ENCODE measurements around the gene INPP5F.
"Not testable (repeated sequence)": the region's sequence is repeated elsewhere in the genome, so short reads cannot be mapped to it uniquely, and the experiment has no call there.

INPP5F gene

DNA sequence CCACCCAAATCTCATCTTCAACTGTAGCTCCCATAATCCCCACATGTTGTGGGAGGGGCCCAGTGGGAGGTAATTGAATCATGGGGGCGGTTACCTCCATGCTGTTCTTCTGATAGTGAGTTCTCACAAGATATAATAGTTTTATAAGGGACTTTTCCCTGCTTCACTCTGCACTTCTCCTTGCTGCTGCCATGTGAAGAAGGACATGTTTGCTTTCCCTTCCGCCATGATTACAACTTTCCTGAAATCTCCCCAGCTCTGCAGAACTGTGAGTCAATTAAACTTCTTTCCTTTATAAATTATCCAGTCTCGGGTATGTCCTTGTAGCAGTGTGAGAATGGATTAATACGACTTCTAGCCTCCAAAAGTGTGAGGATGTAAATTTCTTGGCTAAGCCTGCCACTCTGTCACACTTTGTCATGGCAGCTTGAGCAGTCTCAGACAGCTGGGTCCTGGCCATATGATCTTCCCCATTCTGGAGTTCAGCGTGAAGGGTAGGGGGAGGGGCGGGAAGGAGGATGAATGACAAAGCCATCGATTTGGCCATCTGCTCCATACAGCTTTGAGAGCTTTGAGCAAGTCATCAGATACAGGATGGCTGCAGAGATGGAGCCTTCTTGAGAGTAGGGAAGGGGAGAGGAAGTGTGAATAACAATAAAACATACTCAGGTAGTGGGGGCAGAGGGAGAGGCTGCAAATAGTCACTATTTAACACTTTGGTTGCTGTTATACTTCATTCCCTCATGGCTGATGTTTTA is 19.1 kb upstream of the INPP5F start:
- DNase-seq: no peak

DNA sequence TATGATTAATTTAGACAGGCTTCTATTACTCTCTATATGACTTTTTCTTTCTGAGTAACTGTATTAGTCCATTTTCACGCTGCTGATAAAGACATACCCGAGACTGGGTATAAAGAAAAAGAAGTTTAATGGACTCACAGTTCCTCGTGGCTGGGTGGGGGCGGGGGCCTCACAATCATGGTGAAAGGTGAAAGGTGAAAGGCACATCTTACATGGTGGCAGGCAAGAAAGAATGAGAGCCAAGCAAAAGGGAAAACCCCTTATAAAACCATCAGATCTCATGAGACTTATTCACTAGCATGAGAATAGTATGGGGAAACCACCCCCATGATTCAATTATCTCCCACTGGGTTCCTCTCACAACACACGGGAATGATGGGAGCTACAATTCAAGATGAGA is 18.5 kb upstream of the INPP5F start:
- DNase-seq: not testable (repeated sequence)

DNA sequence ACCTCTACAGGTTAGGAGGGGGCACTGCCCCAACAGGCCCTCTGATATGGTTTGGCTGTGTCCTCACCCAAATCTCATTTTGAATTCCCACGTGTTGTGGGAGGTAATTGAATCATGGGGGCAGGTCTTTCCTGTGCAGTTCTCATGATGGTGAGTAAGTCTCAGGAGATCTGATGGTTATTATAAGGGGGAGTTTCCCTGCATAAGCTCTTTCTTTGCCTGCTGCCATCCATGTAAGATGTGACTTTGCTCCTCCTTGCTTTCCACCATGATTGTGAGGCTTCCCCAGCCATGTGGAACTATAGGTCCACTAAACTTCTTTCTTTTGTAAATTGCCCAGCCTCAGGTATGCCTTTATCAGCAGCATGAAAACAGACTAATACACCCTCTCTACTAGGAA is 14.9 kb upstream of the INPP5F start:
- DNase-seq: not testable (repeated sequence)

DNA sequence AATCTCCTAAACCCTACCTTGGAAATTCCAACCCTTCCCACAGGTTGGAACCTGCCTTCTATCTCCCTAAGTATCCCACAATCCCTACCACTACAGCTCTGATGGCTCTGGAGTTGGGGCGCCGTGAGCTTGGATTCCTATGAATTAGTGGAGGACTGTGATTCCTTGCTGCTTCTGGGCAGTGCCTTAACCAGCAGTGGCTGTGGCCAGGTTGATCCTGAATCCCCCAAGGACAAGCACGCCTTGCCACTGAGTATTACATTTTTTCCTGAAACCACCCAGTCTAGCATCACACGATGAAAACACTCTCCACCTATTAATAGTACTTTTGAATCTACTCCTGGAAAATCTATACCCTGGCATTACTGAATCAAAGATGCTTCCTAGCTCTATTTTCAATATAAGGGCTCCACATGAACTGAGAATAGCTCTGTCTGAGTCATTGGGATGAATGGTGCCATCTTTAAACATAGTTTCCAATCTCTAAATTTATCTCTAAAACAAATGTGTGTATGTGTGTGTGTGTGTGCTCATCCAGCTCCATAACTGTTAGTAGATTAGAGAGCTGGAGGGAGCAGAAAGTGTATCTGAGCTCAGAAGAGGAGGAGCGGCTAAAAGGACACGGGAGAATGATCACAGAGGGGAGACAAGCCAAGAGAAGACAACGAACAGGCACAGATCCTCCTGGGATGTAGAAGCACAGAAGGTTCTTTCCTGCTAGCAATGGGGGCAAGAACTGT is 11.9 kb upstream of the INPP5F start:
- no peak for DNase-seq

DNA sequence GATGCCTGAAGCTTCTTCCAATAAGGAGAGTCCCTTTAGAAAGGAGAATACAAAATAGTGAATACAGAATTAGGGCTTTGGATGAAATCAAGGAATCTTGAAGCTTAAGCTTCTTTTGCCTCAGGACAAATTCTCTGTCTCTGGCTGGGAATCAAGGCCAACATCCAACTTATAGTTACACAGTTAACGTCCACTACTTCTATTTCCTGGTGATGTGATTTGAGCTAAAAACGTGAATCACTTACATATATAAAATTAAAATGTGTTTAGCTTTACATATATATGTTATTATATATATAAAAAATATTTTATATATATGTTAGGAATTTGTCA is 11.4 kb upstream of the INPP5F start:
- no peak for DNase-seq

DNA sequence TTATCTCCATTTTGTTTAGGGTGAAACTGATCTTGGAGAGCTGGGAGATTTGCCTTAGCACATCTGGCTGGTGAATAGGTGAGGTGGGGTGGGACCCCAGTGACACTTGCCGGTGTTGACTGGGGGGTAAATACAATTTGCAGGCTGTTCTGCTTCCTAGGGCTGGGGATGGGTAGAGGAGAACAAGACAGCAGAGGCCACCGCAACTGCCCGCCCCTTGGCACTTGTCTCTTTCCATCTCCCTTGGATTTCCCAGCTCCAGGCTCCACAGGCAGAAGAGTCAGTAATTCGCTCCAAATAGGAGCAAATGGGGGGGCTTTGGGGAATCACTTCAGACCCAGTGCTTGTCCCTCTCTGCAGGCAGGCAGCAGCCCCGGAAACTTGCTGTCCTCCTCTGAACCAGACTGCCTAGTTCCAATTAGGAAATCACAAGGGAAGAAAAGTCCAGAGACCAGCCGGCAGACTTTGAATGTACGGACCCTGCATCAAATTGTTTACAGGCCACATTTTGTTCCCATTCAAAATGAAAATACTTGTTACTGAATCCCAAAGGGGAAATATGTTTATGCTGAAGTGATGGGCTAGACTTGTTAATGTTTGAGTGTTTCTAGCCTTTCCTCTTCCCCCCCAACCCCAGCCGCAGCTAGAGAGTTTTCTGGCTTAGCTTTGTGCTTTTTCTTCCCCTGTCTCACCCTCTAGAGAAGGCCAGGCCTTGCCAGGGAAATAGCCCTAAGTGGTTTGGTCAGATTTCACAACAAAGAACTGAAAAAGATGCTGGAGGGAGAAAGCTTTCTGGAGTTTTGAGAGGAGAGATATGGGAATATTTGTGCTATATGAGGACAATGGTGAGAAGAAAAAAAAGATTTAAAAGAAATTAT is 10.0 kb upstream of the INPP5F start:
- DNase-seq: no peak

DNA sequence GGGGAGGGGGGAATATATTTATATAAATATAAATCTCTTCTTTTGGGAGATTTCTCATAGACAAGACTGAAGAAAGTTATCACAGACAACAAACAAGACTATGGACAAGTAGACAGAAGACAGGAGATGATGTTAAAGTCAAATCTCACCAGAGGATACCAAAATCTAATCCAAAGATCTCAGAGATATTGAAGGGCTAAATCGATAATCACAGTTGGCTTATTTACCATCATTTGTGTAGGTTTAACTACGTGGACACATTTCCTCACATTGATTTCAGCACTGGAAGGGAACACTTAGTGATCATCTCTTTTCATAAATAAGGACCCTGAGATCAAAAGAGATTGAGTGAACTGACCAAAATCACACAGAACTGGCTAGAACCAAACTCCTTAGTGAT is 2.7 kb upstream of the INPP5F start:
- DNase-seq: no peak

DNA sequence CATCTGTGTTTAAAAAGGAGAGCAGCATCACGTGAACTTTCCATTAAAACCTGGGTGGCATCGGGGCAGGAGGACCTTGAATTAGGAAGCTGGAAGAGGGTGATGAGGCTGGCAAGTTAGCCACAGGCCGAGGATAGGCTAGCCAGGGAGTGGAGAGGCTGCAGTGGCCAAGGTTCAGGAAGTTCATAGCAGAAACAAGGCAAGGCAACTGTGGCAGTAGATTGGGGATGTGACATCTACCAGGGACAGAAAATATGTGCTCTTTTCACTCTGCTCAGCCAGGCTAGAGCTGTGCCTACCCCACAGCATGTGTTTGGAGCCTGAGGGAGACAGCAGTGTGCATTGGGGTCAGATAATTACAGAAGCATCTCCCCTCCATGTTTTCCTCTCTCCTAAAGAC is 2.2 kb upstream of the INPP5F start:
- DNase-seq: no peak

DNA sequence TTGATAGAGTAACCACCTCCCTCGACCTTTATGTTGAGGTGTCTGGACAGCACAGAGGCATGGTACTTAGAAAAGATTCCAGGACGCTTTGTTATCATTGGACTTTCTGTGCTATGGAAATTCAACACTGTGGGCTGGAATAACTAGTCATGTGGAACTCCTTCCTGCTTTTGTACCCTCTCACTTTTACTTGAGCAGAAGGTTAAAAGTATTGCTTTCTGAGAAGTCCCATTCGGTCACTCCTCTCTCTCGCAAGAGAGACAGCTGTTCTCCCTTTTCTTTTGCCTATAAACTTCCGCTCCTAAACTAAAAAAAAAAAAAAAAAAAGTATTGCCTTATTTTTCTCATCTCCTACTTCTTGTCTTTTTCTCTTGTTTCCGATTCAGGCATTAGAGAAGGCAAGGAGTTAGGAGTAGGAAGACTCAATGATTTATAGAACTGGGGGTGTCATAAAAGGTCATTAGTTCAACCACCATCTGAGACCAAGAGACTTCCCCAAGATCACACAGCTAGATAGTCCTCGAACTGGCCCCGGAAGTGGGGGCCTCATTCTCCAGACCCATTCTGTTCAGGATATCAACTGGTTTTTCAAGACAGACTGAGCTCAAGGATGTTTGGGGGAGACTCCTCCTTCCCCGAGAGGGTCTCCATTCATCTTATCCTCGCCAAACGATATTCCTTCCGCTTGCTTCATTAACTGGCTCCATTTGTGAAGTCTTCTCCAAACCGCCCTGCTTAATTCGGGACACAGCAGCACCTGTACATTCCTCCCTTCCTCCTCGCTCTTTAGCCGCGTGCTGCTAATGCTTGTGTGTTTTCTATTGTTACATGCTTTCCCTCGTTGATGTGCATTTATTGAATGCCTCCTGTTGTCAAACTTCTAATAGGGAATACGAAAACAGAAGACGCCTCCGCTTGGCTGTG is 995 bp upstream of the INPP5F start:
- DNase-seq: peak; percentile 9

DNA sequence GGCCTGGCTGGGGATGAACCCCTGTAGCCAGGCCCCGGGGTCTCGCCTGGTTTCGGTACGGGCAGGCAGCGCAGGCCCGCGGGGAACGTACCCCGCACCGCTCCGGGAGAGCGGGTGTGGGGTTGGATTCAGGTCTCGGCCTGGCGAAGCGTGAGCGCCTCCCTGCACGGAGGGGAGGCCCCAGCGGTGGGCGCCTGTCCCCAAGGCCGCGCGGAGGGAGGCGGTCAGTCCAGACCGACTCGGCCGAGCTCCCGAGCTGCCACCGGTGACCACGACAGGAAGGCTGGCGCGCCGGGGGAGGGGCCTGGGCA is 378 bp upstream of the INPP5F start:
- no peak for DNase-seq

DNA sequence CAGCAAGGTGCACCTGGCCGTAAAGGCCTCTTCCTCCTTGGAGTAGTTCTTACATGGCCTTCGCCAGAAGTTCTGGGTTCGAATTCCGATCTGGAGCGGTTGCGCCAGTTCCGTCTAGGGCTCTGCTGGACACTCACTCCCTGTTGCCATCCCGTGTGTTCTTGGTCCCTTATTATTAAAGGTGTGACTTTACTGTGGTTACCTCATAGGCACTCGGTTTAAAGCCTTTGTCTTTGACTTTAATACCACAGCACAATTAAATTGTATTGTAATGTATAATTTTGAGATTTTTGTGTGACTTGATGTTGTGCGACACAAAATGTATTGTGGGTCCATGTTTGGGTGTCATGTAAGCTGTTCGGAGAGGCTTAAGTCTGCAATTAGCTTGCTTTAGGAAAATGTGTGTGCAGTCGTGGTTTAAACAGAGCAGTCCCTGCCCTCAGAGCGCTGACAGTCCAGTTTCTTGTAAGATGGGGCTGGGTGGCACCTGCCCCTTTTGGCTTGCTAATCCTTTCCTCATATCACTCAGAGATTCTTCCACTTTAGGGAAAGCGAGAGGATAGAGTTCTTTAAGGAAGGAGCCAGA is 919 bp downstream of the INPP5F start:
- DNase-seq: no peak

DNA sequence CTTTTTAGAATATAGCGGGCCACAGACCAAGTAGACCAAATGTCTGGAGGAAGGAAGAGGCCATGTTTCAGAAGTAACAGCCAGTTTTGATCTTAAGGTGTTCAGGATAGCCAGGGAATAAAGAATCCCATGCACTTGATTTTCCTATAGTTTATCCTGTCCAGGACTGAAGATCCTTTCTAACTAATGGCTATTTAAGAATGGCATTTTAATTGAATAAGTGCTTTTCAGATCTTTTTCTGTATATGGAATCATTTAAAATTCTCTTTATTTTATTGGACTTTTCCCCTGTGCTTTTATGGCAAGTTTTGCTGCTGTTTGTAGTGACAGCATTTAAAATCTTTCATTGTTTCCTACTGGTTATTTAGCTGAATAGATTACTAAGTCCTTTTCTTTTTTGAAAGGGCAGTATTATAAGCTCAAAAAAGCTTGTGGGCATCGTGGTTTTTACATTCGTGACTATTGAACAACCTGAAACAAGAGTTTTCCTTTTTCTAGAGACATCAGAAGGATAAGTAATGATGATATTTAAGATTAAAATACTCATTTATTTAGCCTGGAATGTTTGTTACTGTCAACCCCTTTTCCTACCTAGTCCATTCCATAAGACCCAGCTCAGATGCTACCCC is 2.4 kb downstream of the INPP5F start:
- no peak for DNase-seq

DNA sequence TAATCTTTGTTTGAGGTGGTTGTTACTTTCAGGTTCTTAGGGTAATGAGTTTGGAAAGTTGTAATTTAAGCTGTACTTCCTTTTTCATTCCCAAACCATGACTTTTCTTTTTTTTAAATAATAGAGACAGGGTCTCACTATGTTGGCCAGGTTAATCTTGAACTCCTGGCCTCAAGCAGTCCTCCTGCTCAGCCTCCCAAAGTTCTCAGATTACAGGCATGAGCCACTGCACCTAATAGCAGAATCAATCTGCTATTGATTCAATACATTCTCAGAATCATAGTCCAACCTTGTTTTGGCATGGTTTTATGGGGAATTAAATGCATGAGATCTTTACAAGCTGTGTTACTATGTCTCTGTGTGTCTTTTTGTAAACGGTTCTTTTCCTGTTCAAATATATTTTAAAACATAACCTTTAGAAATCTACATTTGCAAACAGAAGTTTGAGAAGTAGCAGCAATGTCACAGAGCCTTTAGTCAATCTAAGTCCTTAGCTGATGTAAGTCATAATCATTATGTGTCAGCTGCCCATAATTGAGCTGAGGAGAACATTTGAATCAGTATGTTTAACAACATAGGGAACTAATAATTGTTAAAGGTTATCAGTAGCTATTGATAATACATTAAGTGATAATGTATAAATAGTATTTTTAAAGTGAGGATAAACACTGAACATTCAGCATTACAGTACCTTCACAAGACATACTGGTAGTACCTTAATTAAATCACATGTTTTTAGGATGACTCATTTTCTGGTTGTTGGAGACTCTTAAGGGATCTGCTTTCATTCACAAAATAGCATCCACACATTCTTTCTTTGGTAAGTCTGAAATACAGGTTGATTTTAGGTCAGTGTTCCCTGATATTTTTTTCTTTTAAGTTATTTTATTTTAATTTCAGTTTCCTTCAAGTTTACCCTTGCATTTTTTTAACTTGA is 8.8 kb downstream of the INPP5F start:
- no peak for DNase-seq

DNA sequence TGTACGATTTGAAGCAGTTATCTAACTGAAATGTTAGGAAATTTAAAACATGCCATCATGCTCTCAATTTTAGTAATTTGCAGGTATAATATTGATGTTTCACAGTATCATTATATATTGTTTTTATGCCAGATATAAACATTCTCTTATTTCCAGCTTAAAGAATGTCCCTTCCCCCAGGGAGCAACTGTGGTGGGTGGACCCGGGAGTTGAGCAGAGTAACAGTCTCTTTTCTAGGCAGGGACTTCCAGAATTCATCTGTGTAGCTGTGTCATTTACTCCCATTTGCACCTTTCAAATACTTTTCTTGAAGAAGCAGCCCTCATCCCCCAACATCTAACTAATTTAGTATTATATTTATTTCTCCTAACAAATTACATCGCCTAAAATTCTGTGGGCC is 9.6 kb downstream of the INPP5F start:
- DNase-seq: no peak

DNA sequence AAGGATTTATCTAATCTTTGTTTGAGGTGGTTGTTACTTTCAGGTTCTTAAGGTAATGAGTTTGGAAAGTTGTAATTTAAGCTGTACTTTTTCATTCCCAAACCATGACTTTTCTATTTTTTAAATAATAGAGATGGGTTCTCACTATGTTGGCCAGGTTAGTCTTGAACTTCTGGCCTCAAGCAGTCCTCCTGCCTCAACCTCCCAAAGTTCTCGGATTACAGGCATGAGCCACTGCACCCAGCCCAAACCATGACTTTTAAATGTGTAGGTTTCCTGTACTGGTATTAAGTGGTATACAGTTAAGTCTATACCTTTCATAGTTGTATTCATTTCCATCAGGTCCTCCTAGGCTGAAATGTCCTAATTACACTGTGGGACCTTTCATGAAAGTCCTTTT is 10.4 kb downstream of the INPP5F start:
- no peak for DNase-seq

DNA sequence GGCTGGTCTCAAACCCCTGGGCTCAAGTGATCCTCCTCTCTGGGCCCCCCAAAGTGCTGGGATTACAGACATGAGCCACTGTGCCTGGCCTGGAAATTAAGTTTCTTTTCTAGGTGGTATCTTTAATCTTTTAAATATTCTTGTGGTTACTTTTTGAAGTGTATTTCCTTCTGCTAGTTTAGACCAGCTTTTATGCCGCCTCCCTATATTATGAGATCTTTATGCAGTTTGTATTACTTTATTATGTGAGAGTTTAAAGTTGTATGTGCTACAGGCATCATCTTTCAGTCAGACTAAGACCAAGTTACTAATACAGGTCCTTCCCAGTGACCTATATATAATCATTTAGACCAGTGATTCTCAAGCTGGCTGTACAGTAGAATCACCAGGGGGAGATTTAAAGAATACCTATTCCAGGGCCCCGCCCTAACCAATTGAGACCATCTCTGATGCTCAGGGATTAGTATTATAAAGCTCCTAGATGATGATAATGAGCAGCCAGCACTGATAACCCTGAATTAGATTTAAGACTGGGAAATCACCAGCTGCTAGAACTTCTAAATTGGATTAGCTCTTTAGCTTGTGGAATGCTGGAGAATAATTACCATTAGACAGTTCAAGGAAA is 11.3 kb downstream of the INPP5F start:
- DNase-seq: no peak

DNA sequence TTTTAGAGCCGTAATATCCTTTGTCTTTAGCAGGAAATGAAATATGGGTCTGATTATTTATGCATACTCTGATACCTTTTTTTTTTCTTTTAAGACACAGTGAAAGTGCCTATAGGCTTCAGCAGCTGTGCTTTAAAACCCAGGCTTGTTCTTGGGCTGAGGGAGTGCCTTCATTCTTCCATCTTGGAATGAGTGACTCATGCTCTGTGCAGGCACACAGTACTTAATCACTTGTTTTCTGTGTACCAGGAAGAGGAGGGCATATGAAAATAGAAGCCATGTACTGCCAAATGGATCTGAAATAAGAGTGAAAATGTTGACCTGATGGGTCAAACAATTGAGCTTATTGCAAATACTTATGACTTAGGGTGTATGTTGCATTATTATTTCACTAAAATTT is 12.0 kb downstream of the INPP5F start:
- DNase-seq: no peak

DNA sequence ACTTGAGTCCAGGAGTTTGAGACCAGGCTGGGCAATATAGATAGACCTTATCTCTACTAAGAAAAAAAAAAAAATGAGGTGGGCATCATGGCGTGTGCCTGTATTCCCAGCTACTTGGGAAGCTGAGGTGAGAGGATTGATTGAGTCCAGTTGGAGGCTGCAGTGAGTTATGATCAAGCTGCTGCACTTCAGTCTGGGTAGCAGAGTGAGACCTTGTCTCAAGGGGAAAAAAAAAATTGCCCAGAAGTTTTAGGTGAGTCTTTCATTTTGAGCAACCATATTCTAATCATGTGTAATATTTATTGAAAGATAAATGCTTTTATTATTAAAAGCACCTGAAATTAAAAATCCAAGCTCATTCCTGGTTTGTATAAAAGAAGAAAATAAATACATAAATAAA is 13.1 kb downstream of the INPP5F start:
- DNase-seq: no peak

DNA sequence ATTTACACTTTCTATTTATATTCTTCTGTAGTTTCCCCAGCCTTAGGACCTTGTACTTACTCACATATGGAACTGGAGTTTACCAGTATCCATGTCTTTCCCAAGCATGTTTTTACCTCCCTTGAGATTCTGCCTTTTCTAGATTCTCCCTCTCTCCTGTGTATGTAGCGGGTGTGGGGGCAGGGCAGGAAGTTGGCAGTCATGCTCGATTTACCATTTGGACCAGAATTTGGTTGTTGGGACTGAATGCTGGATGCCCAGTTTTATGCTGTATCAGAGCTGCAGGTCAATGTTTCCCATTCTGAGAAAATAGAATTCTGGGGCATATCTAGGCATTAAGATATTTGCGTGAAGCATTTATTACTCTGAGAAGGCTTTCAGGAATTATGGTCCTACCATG is 14.2 kb downstream of the INPP5F start:
- no peak for DNase-seq

DNA sequence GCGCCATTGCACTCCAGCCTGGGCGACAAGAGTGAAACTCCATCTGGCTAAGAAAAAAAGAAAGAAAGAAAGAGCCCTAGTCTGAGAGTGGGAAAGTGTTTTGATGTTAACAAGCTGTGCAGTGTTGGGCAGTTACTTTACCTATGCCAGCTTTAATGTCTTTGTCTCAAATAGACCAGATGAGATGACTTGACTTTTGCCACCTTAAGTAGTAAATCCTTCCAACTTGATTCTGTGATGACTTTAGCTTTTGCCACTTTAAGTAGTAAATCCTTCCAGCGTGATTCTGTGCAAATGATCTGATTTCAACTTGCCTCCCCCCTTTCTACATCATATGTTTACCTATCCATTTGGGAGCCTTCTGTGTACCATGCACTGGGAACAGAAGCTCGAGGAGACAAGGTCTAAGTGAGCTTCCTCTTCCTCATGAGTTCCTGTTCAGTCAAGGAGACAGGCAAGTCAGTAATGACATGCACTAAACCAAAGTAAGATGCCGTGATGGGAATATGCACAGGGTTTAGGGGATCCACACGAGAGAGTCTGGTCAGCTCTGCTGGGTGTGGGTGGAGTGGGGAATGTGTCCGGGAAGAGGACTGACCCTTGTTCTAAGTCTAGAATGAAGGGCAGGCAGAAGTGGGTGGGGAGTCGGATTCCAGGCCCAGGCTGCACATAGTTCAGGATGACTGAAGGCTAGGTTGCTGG is 17.2 kb downstream of the INPP5F start:
- no peak for DNase-seq

Measured in DMS79 treated with DMSO at 0.1 percent for 48 hours (cell line).